GM12878 (cell line): Measurements from ENCODE around the gene MGAT3. TPM values are rescaled to one million over a fixed set of nuclear protein-coding genes. Genes with fewer than 3 reads are reported as not detected.

Source experiments
- ATAC-seq: fragments of 200-7000 bp; cut with Tn5 transposase; 3 replicates; pipeline ENCODE4 v1.9.1; 2020; ENCODE audit warnings: mild to moderate bottlenecking, moderate library complexity
- BruUV-seq: library from RNA; stranded (reverse); fragments of 400-500 nt; replicated peaks from 2 replicates; lab custom pipeline; 2021; lab: Mats Ljungman, UMichigan
- CTCF ChIA-PET: fragments of 300-600 bp; sonication (Branson Sonifier 250); formaldehyde crosslinking; extraction: SDS; loops from one replicate; lab custom pipeline; 2021; ENCODE audit warnings: inconsistent platforms; lab: Yijun Ruan, JAX
- POLR2A ChIA-PET: fragments of 350-600 bp; formaldehyde crosslinking; extraction: SDS; loops from one replicate; lab custom pipeline; 2021; ENCODE audit warnings: inconsistent platforms; lab: Charles Lee
- RAD21 ChIA-PET: fragments of 300-600 bp; sonication (Branson Sonifier 250); formaldehyde crosslinking; loops from one replicate; lab custom pipeline; 2023; ENCODE audit warnings: antibody characterized with exemption; ENCODE audit not compliant: unreplicated experiment; lab: Charles Lee
- SMC1A ChIA-PET: fragments of 300-600 bp; sonication (Branson Sonifier 250); formaldehyde crosslinking; loops from one replicate; lab custom pipeline; 2023; ENCODE audit not compliant: unreplicated experiment, uncharacterized antibody; lab: Charles Lee
- DNase-seq: peaks from one replicate; pipeline ENCODE4 v3.0.0-alpha.2; 2011; ENCODE audit warnings: low read depth, low spot score
- FAIRE-seq: peaks from 3 replicates; lab custom pipeline; 2011; peaks lifted over from hg19 to GRCh38; lab: Jason Lieb, UNC
- H2AFZ ChIP-seq: 2 replicates; pipeline ENCODE4 v1.6.0; 2011; ENCODE audit warnings: low read depth, low read length, control low read depth; ENCODE audit not compliant: control insufficient read depth
- H3K27ac ChIP-seq: 2 replicates; pipeline ENCODE4 v1.5.1; 2011; ENCODE audit warnings: control low read depth; ENCODE audit not compliant: control insufficient read depth, insufficient read depth
- H3K27me3 ChIP-seq, 2 experiments: replicated peaks in 1 of 2; 2 replicates each; pipeline versions ENCODE4 v1.6.0 to v1.6.1; 2011; ENCODE audit warnings: low read length in 1 of 2; ENCODE audit not compliant: control insufficient read depth in 2 of 2, insufficient read depth in 2 of 2
- H3K36me3 ChIP-seq, 2 experiments: 2 replicates each; pipeline ENCODE4 v1.5.1; 2011; ENCODE audit warnings: low read length in 1 of 2; ENCODE audit not compliant: control insufficient read depth in 2 of 2, insufficient read depth in 2 of 2
- H3K4me1 ChIP-seq: 2 replicates; pipeline ENCODE4 v1.6.1; 2011; ENCODE audit warnings: mild to moderate bottlenecking, low read length, moderate library complexity, mixed read lengths; ENCODE audit not compliant: control insufficient read depth, insufficient read depth
- H3K4me2 ChIP-seq: 2 replicates; pipeline ENCODE4 v1.6.0; 2011; ENCODE audit warnings: control low read depth; ENCODE audit not compliant: control insufficient read depth, insufficient read depth
- H3K4me3 ChIP-seq: fragments of 200-600 bp; sonication (generic); 2 replicates; pipeline ENCODE4 v1.5.1; 2016
- H3K79me2 ChIP-seq: 2 replicates; pipeline ENCODE4 v1.6.0; 2011; ENCODE audit warnings: low read length; ENCODE audit not compliant: control insufficient read depth, insufficient read depth
- H3K9ac ChIP-seq: 2 replicates; pipeline ENCODE4 v1.8.0; 2011; ENCODE audit warnings: low read length, control low read depth, mixed read lengths; ENCODE audit not compliant: control insufficient read depth, insufficient read depth
- H3K9me3 ChIP-seq: replicated peaks from 3 replicates; pipeline ENCODE4 v1.5.1; 2011; ENCODE audit warnings: mild to moderate bottlenecking, low read length; ENCODE audit not compliant: control insufficient read depth, insufficient read depth
- H4K20me1 ChIP-seq: 2 replicates; pipeline ENCODE4 v1.6.0; 2011; ENCODE audit not compliant: control insufficient read depth, insufficient read depth
- CHD2 ChIP-seq: IDR thresholded peaks from 2 replicates; pipeline ENCODE4 v1.6.1; 2011; ENCODE audit warnings: low read depth, low read length, improper control_type of control experiment, borderline replicate concordance
- ESRRA ChIP-seq: IDR thresholded peaks from 2 replicates; pipeline ENCODE4 v1.6.1; 2012; ENCODE audit warnings: mild to moderate bottlenecking, low read length, improper control_type of control experiment
- ETV6 ChIP-seq, 2 experiments: fragments of 450-650 bp in 1 of 2; IDR thresholded peaks in 1 of 2; conservative IDR thresholded peaks in 1 of 2; 2 replicates each; pipeline ENCODE4 v1.6.1; 2014; ENCODE audit warnings: antibody characterized with exemption in 1 of 2, borderline replicate concordance in 1 of 2, low read depth in 1 of 2, mild to moderate bottlenecking in 1 of 2, moderate library complexity in 1 of 2
- HCFC1 ChIP-seq: fragments of 150-350 bp; IDR thresholded peaks from 2 replicates; pipeline ENCODE4 v1.6.1; 2014; ENCODE audit warnings: low read length
- MYB ChIP-seq: fragments of 150-350 bp; IDR thresholded peaks from 2 replicates; pipeline ENCODE4 v1.6.1; 2014; ENCODE audit warnings: mild to moderate bottlenecking, low read depth, low read length, borderline replicate concordance
- NBN ChIP-seq: fragments of 450-650 bp; IDR thresholded peaks from 2 replicates; pipeline ENCODE4 v1.6.1; 2016
- NR2C2 ChIP-seq: IDR thresholded peaks from 2 replicates; pipeline ENCODE4 v1.6.1; 2011; ENCODE audit warnings: borderline replicate concordance, low read depth; ENCODE audit not compliant: control insufficient read depth, insufficient read length
- SUZ12 ChIP-seq: fragments of 200-600 bp; sonication (generic); IDR thresholded peaks from one replicate; pipeline ENCODE4 v1.6.1; 2018; ENCODE audit warnings: antibody characterized with exemption, mild to moderate bottlenecking; ENCODE audit not compliant: unreplicated experiment
- TCF7 ChIP-seq: IDR thresholded peaks from 2 replicates; pipeline ENCODE4 v1.6.1; 2014; ENCODE audit warnings: antibody characterized with exemption, borderline replicate concordance
- ZNF207 ChIP-seq: fragments of 450-650 bp; IDR thresholded peaks from 2 replicates; pipeline ENCODE4 v1.6.1; 2014; ENCODE audit warnings: antibody characterized with exemption, mild to moderate bottlenecking, borderline replicate concordance
- ZNF274 ChIP-seq: IDR thresholded peaks from one replicate; pipeline ENCODE4 v1.8.0; 2011; ENCODE audit not compliant: insufficient read length, insufficient read depth
- WGBS: methylation state at CpG from one replicate; pipeline ENCODE4 v1.1.6; 2016; ENCODE audit warnings: low lambda C conversion rate; ENCODE audit not compliant: insufficient replicate concordance, insufficient coverage; ENCODE audit errors: missing lambda C conversion rate; 5-methylcytosine and 5-hydroxymethylcytosine counted together
- in situ Hi-C: fragments of 300-500 bp; cut with MboI; formaldehyde crosslinking; loops from 9 replicates; pipeline ENCODE4 v1.14.3; 2018; ENCODE audit warnings: mixed read lengths
- intact Hi-C: fragments of 100-400 bp; cut with micrococcal nuclease; formaldehyde crosslinking; loops from one replicate; pipeline ENCODE4 v1.14.2; 2022; ENCODE audit not compliant: unreplicated experiment
- polyA plus RNA-seq, 11 experiments: library from polyadenylated mRNA; depleted of rRNA in 4 of 11; unstranded in 6 of 11; stranded (reverse) in 5 of 11; fragments of >200 nt; fragmentation: Nextera tagmentation in 4 of 11; fragmentation: Illumina TruSeq in 1 of 11; extraction: Ambion mirVana in 4 of 11; extraction: Trizol in 1 of 11; gene quantifications; 1 replicate in 1 of 11; 2 replicates in 10 of 11; pipeline versions ENCODE4 v1.2.1 to v1.2.3, GENCODE V29; 2011 to 2016; ENCODE audit warnings: inconsistent platforms in 2 of 11, missing spikeins in 2 of 11, low read depth in 1 of 11
- total RNA-seq, 4 experiments: library from RNA; depleted of rRNA in 3 of 4; stranded (reverse); fragments of >200 nt in 3 of 4; fragmentation: Illumina TruSeq in 1 of 4; extraction: Trizol in 1 of 4; gene quantifications; 2 replicates each; pipeline versions ENCODE4 v1.2.1 to v1.2.3, GENCODE V29; 2013 to 2021
- TF ChIP-seq, protein P1 (sequence below): fragments of 450-650 bp; IDR thresholded peaks from 2 replicates; pipeline ENCODE4 v1.6.1; 2017; ENCODE audit warnings: mild to moderate bottlenecking, low read depth, inconsistent platforms; ENCODE audit not compliant: poor library complexity, severe bottlenecking
- TF ChIP-seq, protein P2 (sequence below): fragments of 450-650 bp; IDR thresholded peaks from 2 replicates; pipeline ENCODE4 v1.6.1; 2016; ENCODE audit warnings: mild to moderate bottlenecking, moderate library complexity, borderline replicate concordance
- TF ChIP-seq, protein P3 (sequence below): fragments of 150-350 bp; IDR thresholded peaks from 2 replicates; pipeline ENCODE4 v1.6.1; 2014; ENCODE audit warnings: mild to moderate bottlenecking, low read depth, low read length

The MGAT3 gene
- total and polyA plus RNA-seq, 10 of the 15 experiments (the other 5 are each of a cell fraction or from before 2014, with no cell fraction given): 0.32 to 40.2 (median 11.9) TPM

- ATAC-seq: no peak
- no peak for DNase-seq
- H2AFZ ChIP-seq: no peak overlapping the region
- H3K4me2 ChIP-seq: peak overlapping the region; percentile 91
- ChIA-PET POLR2A (interaction anchor here (1.3 to 1.6 kb wide), 3 partner anchors 10 to 16 kb away, joined by 3 to 4 read pairs (median 4); partner anchors contain the start of gene MIEF1), RAD21 (interaction anchor here (1.0 to 3.2 kb wide), 4 partner anchors 11 to 118 kb away, joined by 3 to 17 read pairs (median 4); partner anchors contain the start of genes MIEF1 and TAB1), CTCF (interaction anchor here (0.6 to 8.0 kb wide), 13 partner anchors 11 to 347 kb away, joined by 3 to 75 read pairs (median 4); partner anchors contain the start of genes MIEF1, RPS19BP1 and TAB1), SMC1A (interaction anchor here (0.7 to 3.8 kb wide), 7 partner anchors 11 to 519 kb away, joined by 3 to 30 read pairs (median 3); partner anchors contain the start of gene MIEF1)
- TF ChIP-seq MYB (no peak), SUZ12 (no peak), TCF7 (no peak), ZNF274 (no peak), NR2C2 (no peak), NBN (no peak), HCFC1 (no peak), ETV6 (conservative IDR thresholded peaks at IDR 0.05 in 1 of 2, IDR thresholded peaks at IDR 0.05 in 1 of 2; ENCODE audit: borderline replicate concordance in 1 of 2, low read depth in 1 of 2) (no peak), ESRRA (no peak), CHD2 (no peak), ZNF207 (no peak)
- TF ChIP-seq, protein P1, sequence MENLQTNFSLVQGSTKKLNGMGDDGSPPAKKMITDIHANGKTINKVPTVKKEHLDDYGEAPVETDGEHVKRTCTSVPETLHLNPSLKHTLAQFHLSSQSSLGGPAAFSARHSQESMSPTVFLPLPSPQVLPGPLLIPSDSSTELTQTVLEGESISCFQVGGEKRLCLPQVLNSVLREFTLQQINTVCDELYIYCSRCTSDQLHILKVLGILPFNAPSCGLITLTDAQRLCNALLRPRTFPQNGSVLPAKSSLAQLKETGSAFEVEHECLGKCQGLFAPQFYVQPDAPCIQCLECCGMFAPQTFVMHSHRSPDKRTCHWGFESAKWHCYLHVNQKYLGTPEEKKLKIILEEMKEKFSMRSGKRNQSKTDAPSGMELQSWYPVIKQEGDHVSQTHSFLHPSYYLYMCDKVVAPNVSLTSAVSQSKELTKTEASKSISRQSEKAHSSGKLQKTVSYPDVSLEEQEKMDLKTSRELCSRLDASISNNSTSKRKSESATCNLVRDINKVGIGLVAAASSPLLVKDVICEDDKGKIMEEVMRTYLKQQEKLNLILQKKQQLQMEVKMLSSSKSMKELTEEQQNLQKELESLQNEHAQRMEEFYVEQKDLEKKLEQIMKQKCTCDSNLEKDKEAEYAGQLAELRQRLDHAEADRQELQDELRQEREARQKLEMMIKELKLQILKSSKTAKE: no peak
- TF ChIP-seq, protein P2, sequence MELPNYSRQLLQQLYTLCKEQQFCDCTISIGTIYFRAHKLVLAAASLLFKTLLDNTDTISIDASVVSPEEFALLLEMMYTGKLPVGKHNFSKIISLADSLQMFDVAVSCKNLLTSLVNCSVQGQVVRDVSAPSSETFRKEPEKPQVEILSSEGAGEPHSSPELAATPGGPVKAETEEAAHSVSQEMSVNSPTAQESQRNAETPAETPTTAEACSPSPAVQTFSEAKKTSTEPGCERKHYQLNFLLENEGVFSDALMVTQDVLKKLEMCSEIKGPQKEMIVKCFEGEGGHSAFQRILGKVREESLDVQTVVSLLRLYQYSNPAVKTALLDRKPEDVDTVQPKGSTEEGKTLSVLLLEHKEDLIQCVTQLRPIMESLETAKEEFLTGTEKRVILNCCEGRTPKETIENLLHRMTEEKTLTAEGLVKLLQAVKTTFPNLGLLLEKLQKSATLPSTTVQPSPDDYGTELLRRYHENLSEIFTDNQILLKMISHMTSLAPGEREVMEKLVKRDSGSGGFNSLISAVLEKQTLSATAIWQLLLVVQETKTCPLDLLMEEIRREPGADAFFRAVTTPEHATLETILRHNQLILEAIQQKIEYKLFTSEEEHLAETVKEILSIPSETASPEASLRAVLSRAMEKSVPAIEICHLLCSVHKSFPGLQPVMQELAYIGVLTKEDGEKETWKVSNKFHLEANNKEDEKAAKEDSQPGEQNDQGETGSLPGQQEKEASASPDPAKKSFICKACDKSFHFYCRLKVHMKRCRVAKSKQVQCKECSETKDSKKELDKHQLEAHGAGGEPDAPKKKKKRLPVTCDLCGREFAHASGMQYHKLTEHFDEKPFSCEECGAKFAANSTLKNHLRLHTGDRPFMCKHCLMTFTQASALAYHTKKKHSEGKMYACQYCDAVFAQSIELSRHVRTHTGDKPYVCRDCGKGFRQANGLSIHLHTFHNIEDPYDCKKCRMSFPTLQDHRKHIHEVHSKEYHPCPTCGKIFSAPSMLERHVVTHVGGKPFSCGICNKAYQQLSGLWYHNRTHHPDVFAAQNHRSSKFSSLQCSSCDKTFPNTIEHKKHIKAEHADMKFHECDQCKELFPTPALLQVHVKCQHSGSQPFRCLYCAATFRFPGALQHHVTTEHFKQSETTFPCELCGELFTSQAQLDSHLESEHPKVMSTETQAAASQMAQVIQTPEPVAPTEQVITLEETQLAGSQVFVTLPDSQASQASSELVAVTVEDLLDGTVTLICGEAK: no peak
- TF ChIP-seq, protein P3, sequence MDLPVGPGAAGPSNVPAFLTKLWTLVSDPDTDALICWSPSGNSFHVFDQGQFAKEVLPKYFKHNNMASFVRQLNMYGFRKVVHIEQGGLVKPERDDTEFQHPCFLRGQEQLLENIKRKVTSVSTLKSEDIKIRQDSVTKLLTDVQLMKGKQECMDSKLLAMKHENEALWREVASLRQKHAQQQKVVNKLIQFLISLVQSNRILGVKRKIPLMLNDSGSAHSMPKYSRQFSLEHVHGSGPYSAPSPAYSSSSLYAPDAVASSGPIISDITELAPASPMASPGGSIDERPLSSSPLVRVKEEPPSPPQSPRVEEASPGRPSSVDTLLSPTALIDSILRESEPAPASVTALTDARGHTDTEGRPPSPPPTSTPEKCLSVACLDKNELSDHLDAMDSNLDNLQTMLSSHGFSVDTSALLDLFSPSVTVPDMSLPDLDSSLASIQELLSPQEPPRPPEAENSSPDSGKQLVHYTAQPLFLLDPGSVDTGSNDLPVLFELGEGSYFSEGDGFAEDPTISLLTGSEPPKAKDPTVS: no peak
- no peaks in the 10 kb centered on the region for H3K27me3 ChIP-seq
- in situ Hi-C loops (loop anchor here (25.0 kb wide), 1 partner anchor 356 kb away; the partner anchor contains the start of gene CBX7), intact Hi-C loops (loop anchor here (5.0 kb wide), 1 partner anchor 121 kb away; the partner anchor contains the start of gene TAB1)
- 0 out of 2 replicates have a peak, but pooled peaks cover 13% of the 10 kb centered on the region for H4K20me1 ChIP-seq
- H3K9ac ChIP-seq: 0 out of 2 replicates have a peak overlapping the region, but pooled peaks have one; percentile 99
- H3K4me1 ChIP-seq: peaks cover 18% of the 10 kb centered on the region
- 0 out of 2 replicates have a peak overlapping the region, but pooled peaks have one; percentile 77 for H3K4me3 ChIP-seq
- BruUV-seq: no TSS peak
- no peak for FAIRE-seq
- peaks cover 52% of the 10 kb centered on the region for H3K79me2 ChIP-seq
- H3K27ac ChIP-seq: peak overlapping the region; percentile 96; the same call in 1 of the 2 replicates
- peaks cover 32 to 37% of the 10 kb centered on the region in 2 experiments; a peak in 3 of 4 replicates for H3K36me3 ChIP-seq
- WGBS: 81% methylated on average over 5 of the region's 5 CpGs
- H3K9me3 ChIP-seq: no peaks in the 10 kb centered on the region
Observed at GRCh38 chr22:39518144-39518786, 61.5 kb downstream of the MGAT3 start.
